ENCODE results near the gene INA.
"Not testable (repeated sequence)": the region's sequence is repeated elsewhere in the genome, so short reads cannot be mapped to it uniquely, and the experiment has no call there.

INA gene

DNA sequence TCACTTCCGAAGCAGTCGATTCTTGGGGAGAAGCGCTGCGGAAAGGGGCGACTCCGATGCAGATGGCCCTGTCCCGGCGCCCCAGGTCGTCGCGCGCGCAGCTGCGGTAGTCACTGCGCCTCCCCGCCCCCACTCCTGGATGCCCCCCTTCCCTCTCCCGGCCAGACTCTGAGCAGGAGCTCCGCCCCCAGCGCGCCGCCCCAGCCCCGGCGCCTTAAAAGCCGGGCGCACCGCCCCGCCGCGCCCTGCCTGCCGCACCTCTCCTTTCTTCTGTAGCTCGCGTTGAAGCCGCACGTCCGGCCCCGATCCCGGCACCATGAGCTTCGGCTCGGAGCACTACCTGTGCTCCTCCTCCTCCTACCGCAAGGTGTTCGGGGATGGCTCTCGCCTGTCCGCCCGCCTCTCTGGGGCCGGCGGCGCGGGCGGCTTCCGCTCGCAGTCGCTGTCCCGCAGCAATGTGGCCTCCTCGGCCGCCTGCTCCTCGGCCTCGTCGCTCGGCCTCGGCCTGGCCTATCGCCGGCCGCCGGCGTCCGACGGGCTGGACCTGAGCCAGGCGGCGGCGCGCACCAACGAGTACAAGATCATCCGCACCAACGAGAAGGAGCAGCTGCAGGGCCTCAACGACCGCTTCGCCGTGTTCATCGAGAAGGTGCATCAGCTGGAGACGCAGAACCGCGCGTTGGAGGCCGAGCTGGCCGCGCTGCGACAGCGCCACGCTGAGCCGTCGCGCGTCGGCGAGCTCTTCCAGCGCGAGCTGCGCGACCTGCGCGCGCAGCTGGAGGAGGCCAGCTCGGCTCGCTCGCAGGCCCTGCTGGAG lies at the start of gene INA:
Gene INA (plus strand): TSS at position 243 of the 817 bp plus-strand sequence. CDS start 74 bp downstream, at position 317.
- peak; percentile 55 for DNase-seq

DNA sequence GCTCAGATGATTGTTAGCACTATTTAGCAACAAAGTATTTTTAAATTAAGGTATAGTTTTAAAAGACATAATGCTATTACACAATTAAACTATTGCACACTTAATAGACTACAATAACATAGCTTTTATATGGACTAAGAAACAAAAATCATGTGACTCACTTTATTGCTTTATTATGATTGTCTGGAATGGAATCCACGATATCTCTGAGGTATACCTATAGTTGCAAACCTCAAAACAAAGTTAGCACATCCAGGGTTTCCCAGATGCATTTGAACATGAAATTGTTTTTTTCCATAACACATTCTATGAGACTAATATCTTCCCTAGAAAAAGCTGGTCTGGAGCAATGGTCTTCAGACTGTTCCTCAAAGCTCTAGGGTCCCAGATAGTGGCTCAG lies 49.5 kb upstream of the INA start:
- no peak for DNase-seq

DNA sequence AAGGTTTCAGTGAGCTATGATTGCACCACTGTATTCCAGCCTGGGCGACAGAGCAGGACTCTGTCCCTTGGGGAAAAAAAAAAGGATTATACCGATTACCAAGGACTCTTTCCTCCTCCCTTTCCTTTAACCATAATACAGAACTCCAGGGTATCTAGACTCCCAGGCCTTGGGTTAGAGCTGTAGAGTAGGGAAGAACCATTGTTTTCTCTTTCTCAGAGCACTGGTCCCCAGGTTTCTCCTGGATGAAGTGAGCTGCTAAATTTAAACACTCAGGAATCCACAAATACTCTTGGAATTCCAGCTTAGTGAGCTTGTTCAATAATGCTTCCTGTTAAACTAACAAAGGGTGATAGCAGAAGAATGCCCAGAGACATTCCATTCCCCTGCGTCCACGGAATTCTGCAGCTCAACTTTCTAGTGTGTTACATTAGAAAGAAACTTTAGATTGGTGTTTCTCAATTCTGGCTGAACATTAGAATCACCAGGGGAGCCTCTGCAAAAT lies 45.8 kb upstream of the INA start:
- no peak for DNase-seq

DNA sequence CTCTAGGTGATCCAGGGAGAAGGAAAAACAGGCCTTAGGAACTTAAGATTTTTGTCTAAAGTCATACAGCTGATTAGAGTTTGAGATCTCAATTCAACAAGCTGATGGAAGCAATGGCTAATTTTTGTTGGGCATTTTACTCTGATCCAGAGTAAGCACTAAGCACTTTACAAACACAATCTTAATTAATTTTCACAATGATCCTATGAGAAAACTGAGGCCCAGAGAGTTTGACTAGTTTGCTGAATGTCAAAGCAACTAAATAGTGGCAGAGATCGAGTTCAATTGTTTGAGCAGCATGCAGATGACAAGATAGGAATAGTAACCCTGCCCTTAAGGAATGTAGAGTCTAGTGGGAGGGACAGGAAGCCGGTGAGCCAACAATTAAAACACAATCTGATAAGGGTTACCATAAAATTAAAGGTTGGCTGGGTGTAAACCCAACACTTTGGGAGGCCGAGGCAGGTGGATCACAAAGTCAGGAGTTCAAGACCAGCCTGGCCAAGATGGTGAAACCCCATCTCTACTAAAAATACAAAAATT lies 44.7 kb upstream of the INA start:
- no peak for DNase-seq

DNA sequence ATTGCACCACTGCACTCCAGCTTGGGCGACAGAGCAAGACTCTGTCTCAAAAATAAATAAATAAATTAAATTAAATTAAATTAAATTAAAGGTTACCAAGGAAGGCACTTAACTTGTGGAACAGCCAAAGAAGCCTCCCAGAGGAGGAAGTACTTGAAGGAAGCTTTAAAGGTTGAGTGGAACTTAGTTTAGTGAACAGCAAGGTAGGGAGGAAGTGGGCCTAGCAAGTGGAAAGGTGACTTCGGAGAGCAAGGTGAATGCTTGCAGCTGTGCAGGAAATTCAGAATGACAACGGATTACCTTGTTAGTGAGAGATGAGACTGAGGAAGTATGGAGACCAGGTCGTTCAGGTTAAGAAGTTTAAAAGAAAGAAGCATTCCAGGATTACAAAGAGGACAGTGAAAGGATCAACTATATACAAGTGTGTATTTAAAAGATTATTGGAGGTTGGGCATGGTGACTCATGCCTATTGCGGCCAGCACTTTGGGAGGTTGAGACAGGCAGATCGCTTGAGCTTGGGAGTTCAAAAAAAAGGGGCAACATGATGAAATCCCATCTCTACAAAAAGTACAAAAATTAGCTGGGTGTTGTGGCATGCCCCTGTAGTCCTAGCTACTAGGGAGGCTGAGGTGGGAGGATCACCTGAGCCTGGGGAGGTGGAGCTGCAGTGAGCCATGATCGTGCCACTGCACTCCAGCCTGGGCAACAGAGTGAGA lies 44.0 kb upstream of the INA start:
- DNase-seq, result no peak

DNA sequence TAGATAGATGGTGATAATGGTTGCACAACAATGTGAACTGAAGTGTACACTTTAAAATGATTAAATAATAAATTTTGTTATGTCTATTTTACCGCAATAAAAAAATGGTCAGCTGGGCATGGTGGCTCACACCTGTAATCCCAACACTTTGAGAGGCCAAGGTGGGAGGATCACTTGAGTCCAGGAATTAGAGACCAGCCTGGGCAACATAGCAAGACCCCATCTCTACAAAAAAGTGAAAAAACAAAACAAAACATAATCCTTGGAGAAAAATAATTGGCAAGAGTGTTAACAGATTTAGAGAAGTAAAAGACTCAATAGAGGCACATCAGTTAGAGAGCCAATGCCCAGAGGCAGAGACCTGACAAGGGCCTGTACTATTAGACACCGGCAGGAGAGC lies 41.2 kb upstream of the INA start:
- DNase-seq, result no peak

DNA sequence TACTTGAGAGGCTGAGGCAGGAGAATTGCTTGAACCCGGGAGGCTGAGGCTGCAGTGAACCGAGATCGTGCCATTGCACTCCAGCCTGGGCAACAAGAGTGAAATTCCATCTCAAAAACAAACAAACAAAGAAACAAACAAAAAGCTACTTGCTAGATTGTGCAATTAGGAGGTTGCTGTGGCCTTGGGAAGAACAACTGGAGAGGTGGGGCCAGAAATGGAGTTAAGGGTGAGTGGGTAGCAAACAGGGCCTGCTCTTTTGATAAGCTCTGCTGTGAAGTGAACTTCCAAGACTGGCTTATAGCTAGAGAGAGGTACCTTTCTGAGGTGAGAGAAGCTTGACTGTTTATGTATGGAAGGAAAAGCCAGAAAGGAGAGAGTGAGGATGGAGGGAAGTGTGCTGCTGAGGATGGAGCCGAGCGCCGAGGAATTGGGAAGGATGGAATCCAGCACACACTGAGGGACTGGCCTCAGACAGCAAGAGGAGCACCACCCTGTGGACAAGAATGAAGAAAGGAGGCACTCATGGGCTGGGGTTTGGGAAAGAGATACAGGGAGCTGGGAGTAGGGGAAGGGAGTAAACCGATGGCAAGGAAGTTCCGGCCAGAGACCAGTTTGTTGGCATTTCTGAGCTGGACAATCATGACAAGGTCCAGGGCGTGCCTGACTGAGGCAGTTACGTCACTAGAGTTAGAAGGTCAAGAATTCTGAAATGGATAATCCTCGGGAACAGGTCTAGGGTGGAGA lies 38.3 kb upstream of the INA start:
- no peak for DNase-seq

DNA sequence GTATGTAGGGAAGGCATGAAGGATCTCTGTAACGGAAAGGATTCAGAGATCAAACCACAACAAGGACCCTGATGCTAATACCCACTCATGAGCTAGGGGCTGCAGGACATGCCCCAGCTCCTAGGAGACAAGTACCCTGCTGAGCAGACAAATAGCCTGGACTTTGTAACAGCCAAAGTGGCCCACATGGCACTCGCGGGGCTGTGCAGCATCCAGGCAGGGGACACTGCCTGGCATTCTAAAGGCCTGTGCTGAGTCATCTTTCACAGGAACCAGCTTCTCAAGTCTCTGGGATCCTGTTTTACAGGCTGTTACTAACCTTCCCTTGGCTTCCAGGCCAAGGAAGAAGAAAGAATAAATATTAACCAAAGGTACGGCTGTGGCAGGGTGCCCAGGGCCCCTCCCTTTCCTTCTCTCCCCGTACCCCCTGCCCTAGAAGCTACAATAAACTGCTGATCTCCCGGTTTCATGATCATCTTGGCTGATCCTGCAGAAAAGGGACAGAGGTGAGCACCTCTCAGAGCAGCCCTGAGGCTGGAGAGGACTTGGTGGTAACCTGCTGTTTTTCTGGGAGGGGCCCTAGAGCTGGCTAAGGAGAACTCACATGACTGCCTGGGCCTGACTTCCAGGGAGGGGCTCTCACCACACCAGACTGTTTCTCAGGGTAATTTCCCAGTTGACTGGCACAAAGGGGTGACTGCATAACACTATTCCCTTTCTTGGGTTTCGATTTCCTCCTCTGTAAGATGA lies 35.5 kb upstream of the INA start:
- no peak for DNase-seq

DNA sequence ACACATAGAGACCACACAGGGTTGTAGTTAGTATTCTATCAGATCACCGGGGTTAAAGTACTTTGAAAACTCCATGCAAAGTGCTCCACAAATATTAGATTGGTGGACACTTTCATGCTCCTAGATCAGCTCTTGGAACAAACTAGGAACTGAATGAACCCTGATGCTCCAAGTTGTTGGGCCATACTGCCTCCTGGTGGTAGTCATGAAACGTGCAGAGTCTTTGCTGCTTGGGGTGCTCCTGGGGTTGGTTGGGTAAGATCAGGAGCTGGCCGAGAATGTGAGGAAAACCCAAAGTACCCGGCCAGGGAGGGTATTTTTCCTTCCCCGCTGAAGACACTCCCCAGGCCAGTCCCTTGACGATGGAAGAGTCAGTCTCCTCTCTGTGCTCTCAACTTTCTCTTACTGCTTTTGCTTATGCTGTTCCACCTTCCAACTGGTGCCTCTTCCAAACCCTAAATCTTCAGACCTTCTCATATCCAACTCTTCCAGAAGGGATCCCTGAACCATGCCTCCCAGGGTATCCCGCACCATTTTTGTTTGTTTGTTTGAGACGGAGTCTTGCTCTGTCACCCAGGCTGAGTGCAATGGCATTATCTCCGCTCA lies 32.2 kb upstream of the INA start:
- peak; percentile 42 for DNase-seq

DNA sequence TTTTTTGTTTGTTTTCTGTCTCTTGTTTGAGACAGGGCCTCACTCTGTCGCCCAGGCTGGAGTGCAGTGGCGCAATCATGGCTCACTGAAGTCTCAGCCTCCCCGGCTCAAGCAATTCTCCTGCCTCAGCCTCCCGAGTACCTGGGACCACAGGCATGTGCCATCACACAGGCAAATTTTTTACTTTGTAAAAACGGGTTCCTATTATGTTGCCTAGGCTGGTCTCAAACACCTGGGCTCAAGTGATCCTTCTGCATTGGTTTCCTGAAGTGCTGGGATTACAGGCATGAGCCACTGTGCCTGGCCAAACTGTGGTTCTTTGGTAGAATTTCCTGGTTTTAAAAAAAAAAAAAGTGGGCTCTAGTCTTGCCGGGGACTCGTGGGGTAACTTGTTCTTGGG lies 31.4 kb upstream of the INA start, which contains the start of gene RPEL1:
Gene RPEL1 (plus strand): TSS at position 301 of the 400 bp plus-strand sequence. CDS start 110 bp downstream, outside the sequence.
- DNase-seq, result not testable (repeated sequence)

DNA sequence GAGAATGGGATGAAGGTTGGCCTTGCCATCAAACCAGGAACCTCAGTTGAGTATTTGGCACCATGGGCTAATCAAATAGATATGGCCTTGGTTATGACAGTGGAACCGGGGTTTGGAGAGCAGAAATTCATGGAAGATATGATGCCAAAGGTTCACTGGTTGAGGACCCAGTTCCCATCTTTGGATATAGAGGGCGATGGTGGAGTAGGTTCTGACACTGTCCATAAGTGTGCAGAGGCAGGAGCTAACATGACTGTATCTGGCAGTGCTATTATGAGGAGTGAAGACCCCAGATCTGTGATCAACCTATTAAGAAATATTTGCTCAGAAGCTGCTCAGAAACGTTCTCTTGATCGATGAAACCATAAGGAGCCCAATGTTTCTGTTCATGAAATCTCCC lies 30.6 kb upstream of the INA start:
- no peak for DNase-seq

DNA sequence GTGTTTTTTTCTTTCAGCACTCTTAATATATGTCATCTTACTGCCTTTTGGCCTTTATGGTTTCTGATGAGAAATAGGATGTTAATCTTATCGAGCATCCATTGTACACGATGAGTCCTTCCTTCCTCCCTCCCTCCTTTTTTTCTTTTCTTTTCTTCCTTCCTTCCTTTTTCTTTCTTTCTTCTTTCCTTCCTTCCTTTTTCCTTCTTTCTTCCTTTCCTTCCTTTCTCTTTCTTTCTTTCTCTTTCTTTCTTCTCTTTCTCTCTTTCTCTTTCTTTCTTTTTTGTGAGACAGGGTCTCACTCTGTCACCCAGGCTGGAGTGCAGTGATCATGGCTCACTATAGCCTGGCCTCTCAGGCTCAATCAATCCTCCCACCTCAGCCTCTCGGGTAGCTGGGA lies 22.8 kb upstream of the INA start:
- no peak for DNase-seq

DNA sequence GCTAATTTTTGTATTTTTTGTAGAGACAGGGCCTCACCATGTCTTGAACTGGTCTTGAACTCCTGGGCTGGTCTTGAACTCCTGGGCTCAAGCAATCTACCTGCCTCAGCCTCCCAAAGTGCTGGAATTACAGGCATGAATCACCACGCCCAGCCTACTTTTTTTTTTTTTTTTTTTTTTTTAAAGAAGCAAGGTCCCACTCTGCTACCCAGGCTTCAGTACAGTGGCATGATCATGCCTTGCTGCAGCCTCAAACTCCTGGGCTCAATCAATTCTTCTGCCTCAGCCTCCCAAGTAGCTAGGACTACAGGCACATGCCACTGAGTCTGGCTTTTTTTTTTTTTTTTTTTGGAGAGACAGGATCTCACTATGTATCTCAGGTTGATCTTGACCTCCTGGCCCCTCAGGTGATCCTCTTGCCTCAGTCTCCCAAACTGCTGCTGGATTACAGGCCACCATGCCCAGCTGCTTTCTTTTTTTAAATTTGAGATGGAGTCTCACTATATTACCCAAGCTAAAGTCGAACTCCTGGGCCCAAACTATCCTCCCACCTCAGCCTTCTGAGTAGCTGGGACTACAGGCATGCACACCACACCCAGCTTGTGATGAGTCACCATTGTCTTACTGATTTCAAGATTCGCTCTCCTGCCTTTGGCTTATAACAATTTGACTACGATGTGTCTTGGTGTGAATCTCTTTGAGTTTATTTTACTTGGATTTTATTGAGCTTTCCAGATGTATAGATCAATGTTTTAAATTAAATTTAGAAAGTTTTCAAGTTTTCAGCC lies 22.2 kb upstream of the INA start:
- DNase-seq, result no peak

DNA sequence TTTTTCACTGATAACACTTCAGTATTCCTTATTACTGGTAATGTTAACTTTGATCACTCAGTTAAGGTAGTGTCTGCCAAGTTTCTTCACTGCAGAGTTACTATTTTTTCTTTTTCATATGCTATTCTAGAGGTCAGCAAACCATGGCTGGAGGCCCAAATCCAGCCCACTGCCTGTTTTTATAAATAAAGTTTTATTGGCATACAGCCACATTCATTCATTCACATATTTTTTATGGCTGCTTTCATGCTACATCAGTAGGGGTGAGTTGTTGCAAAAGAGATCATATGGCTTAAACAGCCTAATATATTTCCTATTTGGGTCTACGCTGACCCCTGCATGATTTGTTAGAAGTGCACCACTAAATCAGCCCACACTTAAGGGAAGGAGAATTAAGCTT lies 20.3 kb upstream of the INA start:
- no peak for DNase-seq

DNA sequence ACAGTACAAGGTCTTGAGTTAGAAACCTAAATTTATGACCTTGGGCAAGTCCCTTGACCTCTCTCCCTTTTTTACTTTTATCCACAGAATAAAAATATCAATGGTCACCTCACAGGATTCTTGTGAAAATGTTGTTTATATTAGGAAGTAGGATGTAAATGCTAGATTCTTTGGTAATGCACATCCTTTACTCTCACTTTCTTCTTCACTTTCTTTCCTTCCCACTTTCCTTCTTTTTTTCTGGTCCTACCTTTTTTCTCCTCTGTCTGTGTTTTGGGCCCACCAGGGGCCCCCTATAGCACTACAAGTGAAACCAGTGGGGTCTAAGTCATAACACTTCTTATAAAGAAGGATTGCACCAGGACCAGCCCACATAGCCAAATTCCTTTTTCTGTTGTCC lies 19.1 kb upstream of the INA start:
- no peak for DNase-seq

DNA sequence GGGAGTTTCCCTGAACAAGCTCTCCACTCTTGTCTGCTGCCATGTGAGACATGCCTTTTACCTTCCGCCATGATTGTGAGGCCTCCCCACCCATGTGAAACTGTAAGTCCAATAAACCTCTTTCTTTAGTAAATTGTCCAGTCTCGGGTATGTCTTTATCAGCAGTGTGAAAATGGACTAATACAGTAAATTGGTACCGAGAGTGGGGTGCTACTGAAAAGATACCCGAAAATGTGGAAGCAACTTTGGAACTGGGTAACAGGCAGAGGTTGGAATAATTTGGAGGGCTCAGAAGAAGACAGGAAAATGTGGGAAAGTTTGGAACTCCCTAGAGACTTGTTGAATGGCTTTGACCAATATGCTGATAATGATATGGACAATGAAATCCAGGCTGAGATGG lies 18.0 kb upstream of the INA start:
- not testable (repeated sequence) for DNase-seq

DNA sequence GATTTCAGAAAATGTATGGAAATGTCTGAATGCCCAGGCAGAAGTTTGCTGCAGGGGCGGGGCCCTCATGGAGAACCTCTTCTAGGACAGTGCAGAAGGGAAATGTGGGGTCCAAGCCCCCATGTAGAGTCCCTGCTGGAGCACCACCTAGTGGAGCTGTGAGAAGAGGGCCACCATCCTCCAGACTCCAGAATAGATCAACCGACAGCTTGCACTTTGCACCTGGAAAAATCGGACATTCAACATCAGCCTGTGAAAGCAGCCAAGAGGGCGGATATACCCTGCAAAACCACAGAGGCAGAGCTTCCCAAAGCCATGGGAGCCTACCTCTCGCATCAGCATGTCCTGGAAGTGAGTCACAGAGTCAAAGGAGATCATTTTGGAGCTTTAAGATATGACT lies 16.9 kb upstream of the INA start:
- DNase-seq, result no peak

DNA sequence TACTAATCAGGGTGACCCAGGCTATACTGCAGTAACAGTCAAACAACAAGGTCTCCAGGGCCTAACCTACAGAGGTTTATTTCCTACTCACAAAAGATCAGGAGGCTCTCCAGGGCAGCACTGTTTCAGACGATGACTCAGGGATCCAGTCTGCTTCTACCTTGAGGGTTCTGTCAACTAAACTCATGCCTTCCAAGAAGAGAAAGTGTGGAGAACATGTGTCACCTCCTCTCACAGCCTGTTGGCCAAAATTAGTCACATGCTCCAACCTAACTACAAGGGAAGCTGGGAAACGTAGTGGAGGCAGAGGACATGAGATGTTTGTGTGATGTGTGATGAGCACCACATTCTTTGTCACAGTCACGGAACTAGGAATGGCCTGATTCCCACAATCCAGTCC lies 14.7 kb upstream of the INA start:
- no peak for DNase-seq

DNA sequence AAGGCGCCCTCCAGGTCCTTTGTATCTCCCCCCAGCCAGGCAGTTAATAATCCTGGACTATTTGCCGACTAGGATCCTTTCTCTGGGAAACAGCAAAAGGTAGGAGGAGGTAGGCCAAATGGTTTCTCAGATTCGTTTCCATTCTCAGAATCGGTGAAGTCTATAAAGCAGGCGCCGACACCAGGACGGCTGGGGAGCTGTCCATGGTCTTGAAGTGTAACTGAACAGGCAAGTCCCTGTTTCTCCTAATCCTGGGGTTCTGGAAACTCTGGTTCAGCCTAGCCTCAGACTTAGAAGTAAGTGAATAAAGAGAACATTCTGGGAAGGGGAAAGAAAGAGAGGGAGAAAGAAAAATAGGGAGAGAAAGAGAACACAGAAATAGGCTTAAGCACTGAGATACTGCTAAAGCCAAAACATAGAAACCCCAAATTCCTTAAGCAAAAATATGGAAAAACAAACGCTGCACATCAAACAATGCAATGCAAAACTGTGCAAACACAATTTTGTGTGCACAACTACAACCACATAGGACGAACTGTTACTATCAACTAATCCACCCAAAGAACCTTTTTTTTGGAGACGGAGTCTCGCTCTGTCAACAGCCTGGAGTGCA lies 11.1 kb upstream of the INA start:
- DNase-seq, result no peak

DNA sequence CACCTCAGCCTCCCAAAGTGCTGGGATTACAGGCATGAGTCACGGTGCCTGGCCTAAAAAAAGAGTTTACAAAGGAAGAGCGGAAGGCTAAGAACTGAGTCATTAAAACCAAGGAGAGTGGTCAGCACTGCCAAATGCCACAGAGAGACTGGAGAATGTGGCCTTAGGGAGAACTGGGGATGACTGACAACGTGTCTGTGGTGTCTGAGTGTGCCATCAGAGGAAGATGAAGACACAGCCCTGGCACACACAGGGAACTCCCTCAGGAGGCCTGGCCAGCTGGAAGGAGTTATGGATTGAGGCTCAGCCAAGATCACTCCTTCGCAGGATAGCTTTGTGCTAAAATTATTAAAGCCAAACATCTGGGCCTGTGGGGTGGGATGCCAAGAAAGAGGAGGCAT lies 3.9 kb upstream of the INA start:
- DNase-seq, result no peak

Data from SHP77 treated with DMSO at 0.1 percent for 48 hours (cell line).